HL-60 (cell line): ENCODE results near the gene CAPZA3.
"Not testable (repeated sequence)": the region's sequence is repeated elsewhere in the genome, so short reads cannot be mapped to it uniquely, and the experiment has no call there.

Experiments used
- DNase-seq, 2 experiments: peaks; one replicate each; pipeline ENCODE4 v3.0.0-alpha.2; 2010 to 2020; ENCODE audit warnings: low read depth in 1 of 2, low spot score in 1 of 2
- H3K27ac ChIP-seq: fragments of 250-450 bp; sonication (Bioruptor Pico); replicated peaks from 2 replicates; pipeline ENCODE4 v1.5.1; 2020; ENCODE audit warnings: mild to moderate bottlenecking, moderate library complexity
- H3K27me3 ChIP-seq: fragments of 250-450 bp; sonication (Bioruptor Pico); 2 replicates; pipeline ENCODE4 v1.5.1; 2021; ENCODE audit warnings: mild to moderate bottlenecking, moderate library complexity; ENCODE audit not compliant: insufficient read depth, poor library complexity, severe bottlenecking
- H3K4me3 ChIP-seq: replicated peaks from 2 replicates; pipeline ENCODE4 v1.5.1; 2011; ENCODE audit warnings: mild to moderate bottlenecking, control low read depth, low read length; ENCODE audit not compliant: insufficient read depth
- GABPA ChIP-seq: IDR thresholded peaks from 2 replicates; pipeline ENCODE4 v1.6.1; 2012; ENCODE audit warnings: low read depth
- POLR2AphosphoS5 ChIP-seq: IDR thresholded peaks from 2 replicates; pipeline ENCODE4 v1.6.1; 2012; ENCODE audit warnings: low read depth
- REST ChIP-seq: IDR thresholded peaks from 2 replicates; pipeline ENCODE4 v1.6.1; 2012; ENCODE audit warnings: low read depth; ENCODE audit not compliant: insufficient replicate concordance
- SPI1 ChIP-seq: IDR thresholded peaks from 2 replicates; pipeline ENCODE4 v1.6.1; 2012; ENCODE audit warnings: low read depth, mild to moderate bottlenecking, borderline replicate concordance
- TF ChIP-seq, protein P1 (sequence below): IDR thresholded peaks from one replicate; pipeline ENCODE4 v1.5.1; 2011; ENCODE audit warnings: low read length, control low read depth, inconsistent platforms; ENCODE audit not compliant: insufficient read depth

The CAPZA3 gene

GRCh38 chr12:18755341-18755740 is 17.4 kb downstream of the CAPZA3 start:
- TF ChIP-seq REST (no peak), GABPA (no peak), POLR2AphosphoS5 (no peak), SPI1 (no peak)
- TF ChIP-seq, protein P1, sequence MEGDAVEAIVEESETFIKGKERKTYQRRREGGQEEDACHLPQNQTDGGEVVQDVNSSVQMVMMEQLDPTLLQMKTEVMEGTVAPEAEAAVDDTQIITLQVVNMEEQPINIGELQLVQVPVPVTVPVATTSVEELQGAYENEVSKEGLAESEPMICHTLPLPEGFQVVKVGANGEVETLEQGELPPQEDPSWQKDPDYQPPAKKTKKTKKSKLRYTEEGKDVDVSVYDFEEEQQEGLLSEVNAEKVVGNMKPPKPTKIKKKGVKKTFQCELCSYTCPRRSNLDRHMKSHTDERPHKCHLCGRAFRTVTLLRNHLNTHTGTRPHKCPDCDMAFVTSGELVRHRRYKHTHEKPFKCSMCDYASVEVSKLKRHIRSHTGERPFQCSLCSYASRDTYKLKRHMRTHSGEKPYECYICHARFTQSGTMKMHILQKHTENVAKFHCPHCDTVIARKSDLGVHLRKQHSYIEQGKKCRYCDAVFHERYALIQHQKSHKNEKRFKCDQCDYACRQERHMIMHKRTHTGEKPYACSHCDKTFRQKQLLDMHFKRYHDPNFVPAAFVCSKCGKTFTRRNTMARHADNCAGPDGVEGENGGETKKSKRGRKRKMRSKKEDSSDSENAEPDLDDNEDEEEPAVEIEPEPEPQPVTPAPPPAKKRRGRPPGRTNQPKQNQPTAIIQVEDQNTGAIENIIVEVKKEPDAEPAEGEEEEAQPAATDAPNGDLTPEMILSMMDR: no peak

DNA sequence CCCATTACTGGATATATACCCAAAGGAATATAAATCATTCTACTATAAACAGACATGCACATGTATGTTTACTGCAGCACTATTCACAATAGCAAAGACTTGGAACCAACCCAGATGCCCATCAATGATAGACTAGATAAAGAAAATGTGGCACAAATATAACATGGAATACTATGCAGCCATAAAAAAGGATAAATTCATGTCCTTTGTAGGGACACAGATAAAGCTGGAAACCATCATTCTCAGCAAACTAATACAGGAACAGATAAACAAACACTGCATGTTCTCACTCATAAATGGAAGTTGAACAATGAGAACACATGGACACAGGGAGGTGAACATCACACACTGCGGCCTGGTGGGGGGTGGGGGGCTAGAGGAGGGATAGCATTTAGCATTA is 28.6 kb downstream of the CAPZA3 start:
- H3K27ac ChIP-seq, H3K4me3 ChIP-seq, H3K27me3 ChIP-seq, DNase-seq: not testable (repeated sequence)

More at GRCh38 chr12:18755341-18755740, 17.4 kb downstream of the CAPZA3 start:
- Histone ChIP-seq H3K27me3 (no peaks in the 10 kb centered on the region), H3K27ac (no peak overlapping the region), H3K4me3 (no peak overlapping the region)
- DNase-seq: no peak

DNA sequence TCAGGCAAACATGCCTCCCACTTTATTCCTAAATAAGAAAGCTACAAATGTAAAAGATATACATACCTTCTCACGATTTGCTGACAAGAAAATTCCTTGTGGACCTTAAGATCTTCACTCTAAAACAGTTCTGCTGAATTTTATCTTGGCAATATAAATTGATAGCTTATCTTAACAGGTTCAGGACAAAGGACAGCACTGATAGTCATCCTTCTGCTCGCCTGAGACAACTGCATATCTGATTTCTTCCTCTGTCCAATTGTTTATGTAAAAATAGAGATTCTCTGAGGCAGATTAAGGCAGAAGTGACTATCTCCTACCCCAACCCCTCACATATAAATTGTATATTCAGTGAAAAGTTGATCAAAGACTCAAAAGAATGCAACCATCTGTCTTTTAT is 44.9 kb downstream of the CAPZA3 start:
- TF ChIP-seq, protein P1: no peak
- TF ChIP-seq REST: peak; percentile 84
- Histone ChIP-seq H3K27me3 (no peaks in the 10 kb centered on the region), H3K4me3 (no peak overlapping the region), H3K27ac (no peak overlapping the region)
- no peak for DNase-seq

GRCh38 chr12:18785465-18785864 is 47.5 kb downstream of the CAPZA3 start:
- H3K27ac ChIP-seq, H3K4me3 ChIP-seq, DNase-seq, H3K27me3 ChIP-seq: not testable (repeated sequence)
